GM12872 (cell line): Measurements from ENCODE around the gene UBR4.

Experiments
- TF ChIP-seq, protein P1 (sequence below): IDR thresholded peaks from 3 replicates; pipeline ENCODE4 v1.5.1; 2011; ENCODE audit warnings: low read depth, mild to moderate bottlenecking, low read length, moderate library complexity; ENCODE audit not compliant: insufficient read depth

UBR4 gene

DNA sequence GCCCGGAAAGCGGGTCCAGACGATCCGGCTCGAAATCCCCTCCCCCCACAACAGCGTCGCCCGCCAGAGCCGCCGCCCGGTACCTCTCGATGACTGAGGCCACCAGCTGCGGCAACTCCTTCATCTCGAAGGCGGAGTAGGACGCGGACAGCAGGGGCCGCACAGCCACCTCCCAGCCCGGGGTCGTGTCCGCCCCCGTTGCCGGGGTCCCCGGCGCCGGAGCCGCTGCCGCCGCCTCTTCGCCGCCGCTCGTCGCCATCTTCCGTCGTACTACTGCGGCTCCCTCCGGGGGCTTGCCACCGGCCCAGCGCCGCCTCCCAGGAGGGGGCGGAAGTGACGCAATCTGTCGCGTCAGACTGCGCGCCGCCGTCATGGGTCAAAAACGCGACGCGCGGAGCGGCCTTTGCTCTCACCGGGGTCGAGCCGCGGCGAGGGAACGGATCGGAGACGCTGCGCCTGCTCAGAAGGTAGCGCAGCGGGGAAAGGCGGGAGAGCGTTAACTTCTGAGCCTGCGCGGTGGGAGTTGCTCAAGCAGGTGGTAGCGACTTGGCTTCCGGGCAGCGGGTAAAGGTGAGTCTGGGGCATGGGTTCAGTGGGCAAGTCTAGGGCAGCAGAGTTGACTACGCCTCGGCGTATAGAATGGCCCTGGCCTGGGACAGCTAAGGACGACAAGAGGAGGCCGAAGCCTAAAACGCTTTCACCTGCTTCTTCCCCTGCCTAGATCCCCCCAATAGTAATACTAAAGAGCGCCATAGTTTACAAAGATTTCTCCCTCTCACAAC, at the start of gene UBR4:
Gene UBR4, minus strand, starts transcription at position 277 of the 782 bp plus-strand sequence. Its CDS starts 18 bp downstream, at position 259.
- TF ChIP-seq, protein P1, sequence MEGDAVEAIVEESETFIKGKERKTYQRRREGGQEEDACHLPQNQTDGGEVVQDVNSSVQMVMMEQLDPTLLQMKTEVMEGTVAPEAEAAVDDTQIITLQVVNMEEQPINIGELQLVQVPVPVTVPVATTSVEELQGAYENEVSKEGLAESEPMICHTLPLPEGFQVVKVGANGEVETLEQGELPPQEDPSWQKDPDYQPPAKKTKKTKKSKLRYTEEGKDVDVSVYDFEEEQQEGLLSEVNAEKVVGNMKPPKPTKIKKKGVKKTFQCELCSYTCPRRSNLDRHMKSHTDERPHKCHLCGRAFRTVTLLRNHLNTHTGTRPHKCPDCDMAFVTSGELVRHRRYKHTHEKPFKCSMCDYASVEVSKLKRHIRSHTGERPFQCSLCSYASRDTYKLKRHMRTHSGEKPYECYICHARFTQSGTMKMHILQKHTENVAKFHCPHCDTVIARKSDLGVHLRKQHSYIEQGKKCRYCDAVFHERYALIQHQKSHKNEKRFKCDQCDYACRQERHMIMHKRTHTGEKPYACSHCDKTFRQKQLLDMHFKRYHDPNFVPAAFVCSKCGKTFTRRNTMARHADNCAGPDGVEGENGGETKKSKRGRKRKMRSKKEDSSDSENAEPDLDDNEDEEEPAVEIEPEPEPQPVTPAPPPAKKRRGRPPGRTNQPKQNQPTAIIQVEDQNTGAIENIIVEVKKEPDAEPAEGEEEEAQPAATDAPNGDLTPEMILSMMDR: no peak

GRCh38 chr1:19258353-19258752, 48.3 kb upstream of the UBR4 start:
- TF ChIP-seq, protein P1: no peak

DNA sequence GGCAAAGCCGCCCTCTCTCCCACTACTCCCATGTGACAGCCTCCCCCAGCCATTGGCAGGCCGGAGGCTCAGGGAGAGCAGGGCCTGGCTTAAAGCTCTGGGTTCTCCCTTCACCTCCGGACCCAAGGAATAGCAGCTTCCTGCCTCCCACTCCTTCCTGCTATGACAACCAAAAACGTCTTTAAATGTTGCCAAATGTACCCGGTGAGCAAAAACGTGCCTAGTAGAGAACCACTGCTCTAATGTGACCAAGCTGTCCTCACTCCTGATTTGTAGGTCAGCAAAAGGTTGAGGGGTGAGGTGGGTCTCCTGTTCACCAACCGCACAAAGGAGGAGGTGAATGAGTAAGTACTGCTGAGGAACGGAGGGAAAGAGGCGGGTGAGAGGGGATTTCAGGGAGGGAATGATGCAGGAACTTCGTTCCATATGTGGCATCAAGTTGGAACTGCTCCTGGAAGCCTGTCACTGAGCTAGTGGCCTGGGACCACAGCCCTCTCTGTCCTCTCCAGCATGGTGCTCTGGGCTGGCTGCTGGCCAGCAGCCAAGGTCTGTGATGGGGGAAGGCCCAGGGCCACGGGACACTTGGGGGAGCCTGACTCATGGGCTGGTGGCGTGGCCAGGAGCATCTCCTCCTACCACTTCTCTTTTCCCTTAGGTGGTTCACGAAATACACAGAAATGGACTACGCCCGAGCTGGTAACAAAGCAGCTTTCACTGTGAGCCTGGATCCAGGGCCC, 47.3 kb upstream of the UBR4 start:
- TF ChIP-seq, protein P1: no peak

GRCh38 chr1:19255288-19255687, 45.2 kb upstream of the UBR4 start:
- TF ChIP-seq, protein P1: no peak

DNA sequence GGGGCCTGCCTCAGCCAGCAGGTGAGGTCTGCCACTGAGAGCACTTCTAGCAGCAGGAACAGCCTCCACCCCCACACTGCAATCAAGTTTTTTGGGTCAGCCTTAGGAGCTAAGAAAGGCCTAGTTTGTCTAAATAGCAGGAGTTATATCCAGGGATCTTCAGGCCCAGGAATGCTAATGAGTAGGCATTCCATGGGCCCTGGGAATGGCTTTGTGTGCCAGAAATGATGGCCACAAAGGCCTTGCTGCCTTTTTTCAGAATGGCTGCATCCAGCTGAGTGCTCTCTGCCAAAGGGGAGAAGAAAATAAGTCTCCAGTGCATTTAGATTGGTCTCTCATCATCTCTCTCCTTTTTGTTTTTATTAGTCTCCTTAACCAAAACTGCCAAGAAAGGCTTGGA, 44.4 kb upstream of the UBR4 start:
- TF ChIP-seq, protein P1: no peak

DNA sequence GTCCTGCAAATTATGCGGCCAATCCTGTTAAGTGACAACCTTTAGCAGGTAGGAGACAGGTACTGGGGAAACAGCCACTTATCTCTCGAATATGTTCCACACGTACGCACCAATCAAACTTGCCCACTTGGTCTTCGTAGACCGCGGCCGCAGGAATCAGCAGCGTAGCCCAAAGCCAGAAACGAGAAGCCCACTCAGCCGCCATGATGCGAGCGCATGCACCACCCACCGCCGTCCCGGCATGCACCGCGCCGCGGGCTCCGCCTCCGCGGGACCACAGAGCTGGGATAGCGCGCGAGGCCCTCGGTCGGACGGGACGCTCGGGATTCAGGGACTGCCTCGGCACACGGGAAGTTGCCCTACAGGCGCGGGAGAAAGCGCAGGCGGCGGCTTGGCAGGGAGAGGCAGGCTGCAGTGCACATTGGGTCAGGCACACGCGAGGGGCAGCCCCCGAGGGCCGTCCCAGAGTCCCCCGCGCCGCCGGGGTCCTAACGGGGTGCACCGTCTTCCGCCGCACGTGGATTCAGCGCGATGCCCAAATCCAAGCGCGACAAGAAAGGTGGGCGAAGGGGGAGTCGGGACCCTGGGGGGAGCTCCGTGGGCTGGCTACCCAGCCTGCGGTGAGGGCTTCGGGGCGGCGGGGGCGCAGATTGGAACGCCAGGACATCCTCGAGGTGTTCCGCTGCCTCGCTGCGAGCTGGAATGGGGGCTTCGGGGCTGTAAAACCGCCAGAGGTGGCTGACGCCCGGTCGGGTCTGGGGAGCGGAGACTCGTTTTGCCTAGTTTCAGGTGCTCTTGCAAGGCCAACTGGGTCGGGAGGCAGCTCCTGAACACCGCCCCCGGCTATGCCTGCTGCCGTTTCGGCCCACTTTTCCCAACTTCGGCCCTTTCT, 41.5 kb upstream of the UBR4 start, which contains the start of the genes EMC1 and MRTO4:
Gene EMC1, minus strand, starts transcription at position 220 of the 892 bp plus-strand sequence. Its CDS starts 15 bp downstream, at position 205.
Gene MRTO4, plus strand, starts transcription at position 501 of the 892 bp plus-strand sequence. Its CDS starts 31 bp downstream, at position 532.
- TF ChIP-seq, protein P1: no peak
